ENCODE data around the gene GRIN2C. TPM values are rescaled to one million over a fixed set of nuclear protein-coding genes. Genes with fewer than 3 reads are reported as not detected.

Gene GRIN2C
- total and polyA plus RNA-seq, 4 donors: 0.01 to 0.03 (median 0.02) TPM; not detected in 1

DNA sequence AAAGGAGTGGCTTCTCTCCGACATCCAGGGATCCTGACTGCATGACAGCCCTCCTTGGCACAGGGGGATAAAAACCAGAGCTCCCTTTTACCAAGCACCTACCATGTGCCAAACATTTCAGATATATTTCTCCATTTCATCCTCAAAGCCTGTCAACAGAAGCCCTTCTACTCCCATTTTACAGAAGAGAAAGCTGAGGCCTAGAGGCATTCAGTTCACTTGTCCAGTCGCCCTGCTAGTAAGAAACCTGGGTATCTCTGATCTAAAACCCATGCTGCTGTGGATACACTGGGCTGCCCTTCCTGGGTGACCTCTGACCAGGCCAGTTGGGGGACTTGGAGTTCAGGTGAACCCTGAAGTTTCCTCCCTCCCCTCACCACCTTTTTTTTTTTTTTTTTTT, 19.0 kb upstream of the GRIN2C start:
- Histone ChIP-seq H3K27ac (ENCODE audit: low read depth in 1 of 2, low read length in 1 of 2) (no peak overlapping the region), H3K4me1 (ENCODE audit: control insufficient read depth in 5 of 5, insufficient read depth in 5 of 5, low read length in 5 of 5) (peaks cover 0 to 9% (median 0%) of the 10 kb centered on the region in 5 donors), H3K9ac (ENCODE audit: insufficient read depth in 1 of 2, low read length in 2 of 2) (no peak overlapping the region), H3K27me3 (ENCODE audit: control insufficient read depth in 3 of 3, insufficient read depth in 3 of 3, low read length in 2 of 3) (peaks cover 0 to 3% (median 0%) of the 10 kb centered on the region in 3 donors), H3K4me3 (no peak overlapping the region), H3K9me3 (ENCODE audit: control insufficient read depth in 4 of 4, insufficient read depth in 3 of 4, low read length in 3 of 4) (no peaks in the 10 kb centered on the region), H3K36me3 (ENCODE audit: control insufficient read depth in 4 of 4, insufficient read depth in 4 of 4, low read length in 4 of 4) (no peaks in the 10 kb centered on the region)
- WGBS, 2 donors: 81 to 82% methylated on average over 2 of the region's 2 CpGs
- no peak for DNase-seq
- TF ChIP-seq, protein P1, sequence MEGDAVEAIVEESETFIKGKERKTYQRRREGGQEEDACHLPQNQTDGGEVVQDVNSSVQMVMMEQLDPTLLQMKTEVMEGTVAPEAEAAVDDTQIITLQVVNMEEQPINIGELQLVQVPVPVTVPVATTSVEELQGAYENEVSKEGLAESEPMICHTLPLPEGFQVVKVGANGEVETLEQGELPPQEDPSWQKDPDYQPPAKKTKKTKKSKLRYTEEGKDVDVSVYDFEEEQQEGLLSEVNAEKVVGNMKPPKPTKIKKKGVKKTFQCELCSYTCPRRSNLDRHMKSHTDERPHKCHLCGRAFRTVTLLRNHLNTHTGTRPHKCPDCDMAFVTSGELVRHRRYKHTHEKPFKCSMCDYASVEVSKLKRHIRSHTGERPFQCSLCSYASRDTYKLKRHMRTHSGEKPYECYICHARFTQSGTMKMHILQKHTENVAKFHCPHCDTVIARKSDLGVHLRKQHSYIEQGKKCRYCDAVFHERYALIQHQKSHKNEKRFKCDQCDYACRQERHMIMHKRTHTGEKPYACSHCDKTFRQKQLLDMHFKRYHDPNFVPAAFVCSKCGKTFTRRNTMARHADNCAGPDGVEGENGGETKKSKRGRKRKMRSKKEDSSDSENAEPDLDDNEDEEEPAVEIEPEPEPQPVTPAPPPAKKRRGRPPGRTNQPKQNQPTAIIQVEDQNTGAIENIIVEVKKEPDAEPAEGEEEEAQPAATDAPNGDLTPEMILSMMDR (IDR thresholded peaks at IDR 0.05; ENCODE audit: control extremely low read depth, extremely low read depth): no peak
- no peak for ATAC-seq (ENCODE audit: insufficient read depth, low FRiP score)

DNA sequence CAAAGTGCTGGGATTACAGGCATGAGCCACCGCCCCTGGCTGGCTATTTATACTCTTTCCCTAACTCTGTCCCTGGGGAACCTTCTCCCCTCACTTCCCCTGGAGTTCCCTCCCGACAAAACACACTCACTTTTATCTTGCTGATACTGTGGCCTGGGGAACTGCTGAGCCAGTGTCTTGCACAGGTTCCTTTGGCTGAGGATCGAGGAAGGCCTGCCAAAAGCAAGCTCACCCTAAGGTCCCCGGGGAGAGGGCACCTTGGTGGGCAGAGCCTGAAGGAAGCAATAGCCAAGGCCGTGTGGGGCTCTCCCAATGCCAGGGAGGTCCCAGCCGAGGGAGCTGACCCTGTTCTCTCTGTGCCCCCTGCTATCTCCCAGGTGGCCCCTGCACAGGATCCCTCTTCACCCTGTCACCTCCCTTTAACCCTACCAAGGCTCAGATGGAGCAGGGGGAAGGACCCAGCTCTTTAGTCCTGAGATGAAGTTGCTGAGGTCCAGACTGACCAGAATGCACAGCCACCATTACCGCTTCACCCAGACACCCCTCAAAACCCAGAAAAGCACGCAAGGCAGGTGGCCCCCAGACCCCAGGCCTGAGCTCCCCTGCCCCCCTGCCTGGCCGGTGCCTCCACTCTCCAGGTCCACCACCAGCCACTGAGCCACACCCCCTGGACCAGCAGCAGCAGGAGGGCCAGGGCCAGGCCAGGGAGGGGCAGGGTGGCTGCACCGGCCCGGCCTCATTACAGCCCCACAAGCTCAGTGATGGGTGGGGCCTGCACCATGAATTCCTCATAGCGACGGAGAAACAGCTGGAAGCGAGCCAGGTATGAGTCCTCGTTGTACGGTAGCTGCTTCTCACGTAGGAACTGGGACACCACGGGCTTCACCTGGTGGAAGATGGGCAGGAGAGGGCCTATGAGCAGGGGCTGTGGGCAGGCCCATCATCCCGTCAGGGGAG, 18.2 kb upstream of the GRIN2C start:
- no peaks in the 10 kb centered on the region for H3K36me3 ChIP-seq (ENCODE audit: control insufficient read depth in 4 of 4, insufficient read depth in 4 of 4, low read length in 4 of 4)
- peak in 1 of 3 donors; percentile 20 for DNase-seq
- peaks cover 0 to 11% (median 0%) of the 10 kb centered on the region in 5 donors for H3K4me1 ChIP-seq (ENCODE audit: control insufficient read depth in 5 of 5, insufficient read depth in 5 of 5, low read length in 5 of 5)
- no peak for ATAC-seq (ENCODE audit: insufficient read depth, low FRiP score)
- H3K27me3 ChIP-seq (ENCODE audit: control insufficient read depth in 3 of 3, insufficient read depth in 3 of 3, low read length in 2 of 3): peaks cover 0 to 3% (median 0%) of the 10 kb centered on the region in 3 donors
- H3K27ac ChIP-seq (ENCODE audit: low read depth in 1 of 2, low read length in 1 of 2): no peak overlapping the region
- no peaks in the 10 kb centered on the region for H3K9me3 ChIP-seq (ENCODE audit: control insufficient read depth in 4 of 4, insufficient read depth in 3 of 4, low read length in 3 of 4)
- WGBS, 2 donors: 50 to 79% methylated on average over 19 of the region's 19 CpGs
- no peak overlapping the region for H3K4me3 ChIP-seq
- no peak overlapping the region for H3K9ac ChIP-seq (ENCODE audit: insufficient read depth in 1 of 2, low read length in 2 of 2)
- TF ChIP-seq, protein P1 (IDR thresholded peaks at IDR 0.05; ENCODE audit: control extremely low read depth, extremely low read depth): no peak

DNA sequence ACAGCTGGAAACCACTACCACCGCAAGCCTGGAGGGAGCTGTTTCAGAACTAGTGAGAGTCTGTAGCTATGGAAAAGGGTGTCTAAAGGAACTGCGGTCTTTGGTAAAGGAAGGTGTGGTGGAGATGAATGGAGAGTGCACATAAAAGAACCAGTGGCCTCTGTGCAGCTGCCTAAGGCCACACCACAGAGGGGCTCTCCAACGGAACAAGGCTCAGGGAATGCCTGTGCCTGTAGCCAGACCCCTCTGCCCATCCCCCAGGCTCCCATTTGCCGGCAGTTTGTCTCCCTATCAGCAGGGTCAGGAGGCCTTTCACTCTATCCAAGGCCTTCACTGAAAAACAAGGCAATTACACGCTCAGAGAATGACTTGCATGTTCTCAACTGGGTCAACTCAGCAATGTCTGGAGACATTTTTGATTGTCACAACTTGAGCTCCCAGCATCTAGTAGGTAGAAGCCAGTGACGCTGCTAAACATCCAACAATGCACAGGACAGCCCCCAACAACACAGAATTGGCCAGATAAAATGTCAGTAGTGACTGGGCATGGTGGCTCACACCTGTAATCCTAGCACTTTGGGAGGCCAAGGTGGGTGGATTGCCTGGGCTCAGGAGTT, 16.4 kb upstream of the GRIN2C start:
- H3K36me3 ChIP-seq (ENCODE audit: control insufficient read depth in 4 of 4, insufficient read depth in 4 of 4, low read length in 4 of 4): no peaks in the 10 kb centered on the region
- no peak overlapping the region for H3K9ac ChIP-seq (ENCODE audit: insufficient read depth in 1 of 2, low read length in 2 of 2)
- TF ChIP-seq, protein P1 (IDR thresholded peaks at IDR 0.05; ENCODE audit: control extremely low read depth, extremely low read depth): no peak
- H3K4me3 ChIP-seq: no peak overlapping the region
- H3K9me3 ChIP-seq (ENCODE audit: control insufficient read depth in 4 of 4, insufficient read depth in 3 of 4, low read length in 3 of 4): no peaks in the 10 kb centered on the region
- H3K27me3 ChIP-seq (ENCODE audit: control insufficient read depth in 3 of 3, insufficient read depth in 3 of 3, low read length in 2 of 3): no peaks in the 10 kb centered on the region
- ATAC-seq (ENCODE audit: insufficient read depth, low FRiP score) (no peak), DNase-seq (no peak)
- 55 to 77% methylated on average over 6 of the region's 6 CpGs for WGBS, 2 donors
- H3K27ac ChIP-seq (ENCODE audit: low read depth in 1 of 2, low read length in 1 of 2): no peak overlapping the region
- H3K4me1 ChIP-seq (ENCODE audit: control insufficient read depth in 5 of 5, insufficient read depth in 5 of 5, low read length in 5 of 5): peaks cover 0 to 18% (median 2%) of the 10 kb centered on the region in 5 donors
